Stomach (tissue), 9 donors: Measurements from ENCODE around the gene SFMBT1. TPM values are rescaled to one million over a fixed set of nuclear protein-coding genes. Genes with fewer than 3 reads are reported as not detected.

ENCODE experiments used
- DNase-seq, 2 donors: peaks; one replicate each; pipeline versions ENCODE4 v3.0.0 to v3.0.0-alpha.2; 2013 to 2019
- H3K27ac ChIP-seq, 5 donors: fragments of 200-600 bp in 4 of 5; sonication (generic) in 4 of 5; one replicate each; pipeline ENCODE4 v1.5.1; 2013 to 2019; ENCODE audit warnings: mild to moderate bottlenecking in 1 of 5, moderate library complexity in 1 of 5
- H3K27me3 ChIP-seq, 3 donors: fragments of 200-600 bp; sonication (generic); one replicate each; pipeline ENCODE4 v1.5.1; 2017 to 2019; ENCODE audit warnings: mixed run types in 1 of 3
- H3K36me3 ChIP-seq, 4 donors: fragments of 200-600 bp; sonication (generic); 1 replicate in 3 of 4; 2 replicates in 1 of 4; pipeline ENCODE4 v1.5.1; 2016 to 2019
- H3K4me1 ChIP-seq, 4 donors: fragments of 200-600 bp; sonication (generic); one replicate each; pipeline ENCODE4 v1.5.1; 2016 to 2019
- H3K4me3 ChIP-seq, 4 donors: fragments of 200-600 bp; sonication (generic) in 3 of 4; one replicate each; pipeline ENCODE4 v1.5.1; 2016 to 2019; ENCODE audit warnings: mild to moderate bottlenecking in 1 of 4
- H3K9me3 ChIP-seq, 4 donors: fragments of 200-600 bp; sonication (generic); one replicate each; pipeline ENCODE4 v1.5.1; 2016 to 2019
- CTCF ChIP-seq, 7 experiments: fragments of 450-650 bp in 4 of 7; fragments of 200-600 bp in 3 of 7; sonication (generic) in 3 of 7; IDR thresholded peaks; one replicate each; pipeline ENCODE4 v1.5.1; 2016 to 2019; ENCODE audit warnings: antibody characterized with exemption in 7 of 7, control low read depth in 2 of 7, mild to moderate bottlenecking in 1 of 7
- EP300 ChIP-seq: sonication (generic); formaldehyde crosslinking; IDR thresholded peaks from one replicate; pipeline ENCODE4 v1.6.1; 2017; ENCODE audit warnings: antibody characterized with exemption
- POLR2A ChIP-seq, 4 donors: fragments of 450-650 bp; IDR thresholded peaks; one replicate each; pipeline ENCODE4 v1.6.1; 2016; ENCODE audit warnings: antibody characterized with exemption in 4 of 4, control low read depth in 2 of 4, mild to moderate bottlenecking in 1 of 4, moderate library complexity in 1 of 4
- POLR2AphosphoS5 ChIP-seq, 3 donors: sonication (generic); formaldehyde crosslinking; IDR thresholded peaks; one replicate each; pipeline ENCODE4 v1.6.1; 2016; ENCODE audit warnings: antibody characterized with exemption in 3 of 3
- WGBS, 5 donors: extraction: QIAGEN DNeasy Blood & Tissue Kit in 3 of 5; methylation state at CpG; one replicate each; pipeline versions ENCODE4 v1.1.5 to v1.1.7; 2013 to 2018; 5-methylcytosine and 5-hydroxymethylcytosine counted together
- intact Hi-C: fragments of 100-400 bp; cut with DNase I; formaldehyde crosslinking; loops from one replicate; pipeline ENCODE4 v1.15.1; 2023; ENCODE audit warnings: low total_unique reads
- polyA plus RNA-seq, 3 donors: library from polyadenylated mRNA; stranded (reverse); fragments of 200-250 nt; gene quantifications; one replicate each; pipeline ENCODE4 v1.2.3, GENCODE V29; 2013
- total RNA-seq, 5 donors: library from RNA; depleted of rRNA; stranded (reverse); fragments of >200 nt; gene quantifications; one replicate each; pipeline versions ENCODE4 v1.1.0 to v1.2.3, GENCODE V29; 2014 to 2016
- donor health status: healthy with polysubstance abuse.
- donor health status: Bipolar disorder and iron deficiency.
- donor health status: healthy.

The SFMBT1 gene
- total and polyA plus RNA-seq, 8 donors = 2.7 to 29.4 (median 6.5) TPM

- Histone ChIP-seq H3K27ac (no peak overlapping the region), H3K4me1 (no peaks in the 10 kb centered on the region), H3K27me3 (no peaks in the 10 kb centered on the region), H3K4me3 (no peak overlapping the region), H3K9me3 (no peaks in the 10 kb centered on the region), H3K36me3 (peaks cover 12 to 91% (median 79%) of the 10 kb centered on the region in 4 donors)
- TF ChIP-seq POLR2AphosphoS5 (IDR thresholded peaks at IDR 0.05) (no peak), POLR2A (IDR thresholded peaks at IDR 0.05) (no peak), CTCF (IDR thresholded peaks at IDR 0.05) (no peak), EP300 (no peak)
- no peak for DNase-seq
- WGBS, 5 donors = 80 to 91% (median 89%) methylated on average over 5 of the region's 5 CpGs
- intact Hi-C loops = no loop called here
These were observed 138.4 kb downstream of the SFMBT1 start for GRCh38 chr3:52907497-52907896.

GRCh38 chr3:52904552-52904951 lies 141.3 kb downstream of the SFMBT1 start:
- Histone ChIP-seq H3K36me3 (peaks cover 4 to 69% (median 50%) of the 10 kb centered on the region in 4 donors), H3K27ac (no peak overlapping the region)
- WGBS, 5 donors = 46 to 70% (median 50%) methylated on average over 1 of the region's 1 CpG

GRCh38 chr3:52904000-52904399 lies 141.9 kb downstream of the SFMBT1 start:
- H3K36me3 ChIP-seq = peaks cover 4 to 65% (median 47%) of the 10 kb centered on the region in 4 donors
- H3K4me1 ChIP-seq = no peaks in the 10 kb centered on the region
- 61 to 86% (median 69%) methylated on average over 3 of the region's 3 CpGs for WGBS, 5 donors
- no peak overlapping the region for H3K27ac ChIP-seq
- intact Hi-C loops = no loop called here
- H3K27me3 ChIP-seq = no peaks in the 10 kb centered on the region
- no peak for DNase-seq
- H3K4me3 ChIP-seq = no peak overlapping the region
- H3K9me3 ChIP-seq = no peaks in the 10 kb centered on the region
- TF ChIP-seq CTCF (IDR thresholded peaks at IDR 0.05) (no peak), EP300 (no peak), POLR2A (IDR thresholded peaks at IDR 0.05) (no peak), POLR2AphosphoS5 (IDR thresholded peaks at IDR 0.05) (no peak)

More at GRCh38 chr3:52904552-52904951, 141.3 kb downstream of the SFMBT1 start:
- H3K4me1 ChIP-seq = no peaks in the 10 kb centered on the region
- intact Hi-C loops = no loop called here
- H3K9me3 ChIP-seq = no peaks in the 10 kb centered on the region
- H3K4me3 ChIP-seq = no peak overlapping the region
- DNase-seq = no peak
- no peaks in the 10 kb centered on the region for H3K27me3 ChIP-seq
- TF ChIP-seq POLR2AphosphoS5 (IDR thresholded peaks at IDR 0.05) (no peak), CTCF (IDR thresholded peaks at IDR 0.05) (no peak), EP300 (no peak), POLR2A (IDR thresholded peaks at IDR 0.05) (no peak)

GRCh38 chr3:52897130-52898122 lies 148.4 kb downstream of the SFMBT1 start, which contains the start of gene STIMATE:
STIMATE (minus strand) TSS chr3:52897548; CDS start chr3:52897450, 98 bp downstream.
- Histone ChIP-seq H3K4me3 (peak within 1 kb of the TSS; percentile 73 to 94 (median 91)), H3K9me3 (no peaks in the 10 kb centered on the region), H3K27me3 (no peaks in the 10 kb centered on the region), H3K27ac (peak within 1 kb of the TSS; percentile 65 to 88 (median 84)), H3K36me3 (peaks cover 0 to 6% (median 0%) of the 10 kb centered on the region in 4 donors), H3K4me1 (peaks cover 43 to 53% (median 48%) of the 10 kb centered on the region in 4 donors)
- TF ChIP-seq CTCF (IDR thresholded peaks at IDR 0.05) = no peak
- TF ChIP-seq EP300 = no peak
- TF ChIP-seq POLR2A (IDR thresholded peaks at IDR 0.05) = no peak
- TF ChIP-seq POLR2AphosphoS5 (IDR thresholded peaks at IDR 0.05) = peak in 2 of 3 donors; percentile 75 to 86
- intact Hi-C loops = no loop called here
- peak; percentile 92 to 96 for DNase-seq
- 0 to 1% (median 0%) methylated on average over 15 to 85 of the region's 85 CpGs for WGBS, 5 donors
